Stimulated activated CD4-positive, alpha-beta T cell treated with anti-CD3 and anti-CD28 coated beads, Interleukin-15, amount 100 ng/mL, for 24 hours (primary cell): ENCODE measurements around the gene TTC6.

Experiments used
- DNase-seq: peaks from one replicate; pipeline ENCODE4 v3.0.0-alpha.2; 2020

TTC6 gene

DNA sequence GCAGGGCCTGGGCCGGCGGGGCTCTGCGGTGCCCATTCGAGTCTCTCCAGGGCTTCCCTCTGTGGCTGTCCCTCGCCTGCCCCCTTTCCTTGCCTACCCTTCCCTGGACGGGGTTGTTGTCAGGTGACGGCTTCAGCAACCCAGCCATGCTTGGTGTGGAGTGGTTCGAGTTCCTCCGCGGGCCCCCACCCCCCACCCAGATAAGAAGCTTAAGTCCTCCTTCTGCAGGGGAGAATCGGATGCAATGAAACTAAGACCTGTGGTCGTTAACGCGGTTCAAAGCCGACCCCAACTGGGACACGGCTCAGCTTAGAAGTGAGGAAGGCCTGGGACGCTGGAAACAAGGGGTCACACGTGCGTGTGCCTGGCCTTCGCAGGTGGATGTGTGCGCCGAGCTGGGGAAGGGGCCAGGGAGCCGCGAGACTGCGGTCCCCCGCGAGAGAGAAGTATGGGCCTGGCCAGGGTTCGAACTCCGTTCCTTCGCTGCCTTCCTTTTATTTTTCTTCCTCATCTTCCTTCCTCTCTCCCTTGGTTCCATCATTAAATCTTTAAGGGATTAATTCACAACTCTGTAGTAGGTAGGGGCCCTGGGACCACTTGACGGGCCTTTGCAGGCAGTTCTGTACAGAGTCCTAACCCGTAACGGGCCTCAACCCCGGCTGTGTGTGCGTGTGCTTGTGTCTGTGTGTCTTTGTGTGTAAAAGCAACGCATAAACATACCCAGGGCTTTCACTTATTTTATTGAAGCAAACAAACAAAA lies 3.5 kb downstream of the TTC6 start:
- DNase-seq = no peak

DNA sequence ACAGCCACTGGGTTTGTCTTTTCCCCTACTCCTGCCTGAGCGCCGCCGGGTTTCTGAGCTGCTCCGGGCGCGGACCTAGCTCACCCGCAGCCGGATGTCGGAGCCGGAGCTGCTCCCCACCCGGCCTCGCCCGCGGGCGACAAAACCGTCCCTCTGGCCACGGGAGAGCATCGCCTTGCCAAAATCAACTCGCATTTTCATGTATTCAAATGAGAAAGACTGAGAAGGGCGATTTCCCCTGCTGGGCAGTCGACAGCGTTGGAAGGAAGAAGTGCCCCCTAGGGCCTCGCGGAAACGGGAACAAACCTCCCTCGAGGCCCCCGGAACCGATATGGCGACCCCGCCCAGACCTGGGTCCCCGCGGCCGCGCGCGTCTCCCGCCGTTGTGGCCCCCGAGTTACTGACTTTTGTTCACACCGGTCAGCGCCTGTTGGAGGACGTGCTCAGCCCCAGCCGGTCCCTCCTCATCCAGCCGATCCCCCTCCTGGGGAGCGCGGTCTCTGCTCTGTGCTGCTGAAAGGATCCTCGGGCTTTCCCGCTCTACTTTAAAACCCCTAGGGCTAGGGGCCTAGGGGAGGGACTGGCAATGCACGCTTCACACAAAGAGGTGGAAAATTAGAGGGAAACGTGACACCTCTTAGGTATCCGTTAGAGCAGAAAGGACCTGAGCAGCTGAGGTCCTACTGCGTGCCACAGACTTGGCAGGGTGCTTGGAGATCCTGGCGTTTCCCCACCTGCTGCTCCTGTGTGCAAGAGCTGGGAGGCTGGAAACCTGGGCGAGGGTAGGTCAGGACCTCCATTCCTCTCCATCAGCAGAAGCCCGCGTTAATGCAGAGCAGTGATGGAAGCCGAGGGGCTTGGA lies 4.3 kb downstream of the TTC6 start:
- no peak for DNase-seq

DNA sequence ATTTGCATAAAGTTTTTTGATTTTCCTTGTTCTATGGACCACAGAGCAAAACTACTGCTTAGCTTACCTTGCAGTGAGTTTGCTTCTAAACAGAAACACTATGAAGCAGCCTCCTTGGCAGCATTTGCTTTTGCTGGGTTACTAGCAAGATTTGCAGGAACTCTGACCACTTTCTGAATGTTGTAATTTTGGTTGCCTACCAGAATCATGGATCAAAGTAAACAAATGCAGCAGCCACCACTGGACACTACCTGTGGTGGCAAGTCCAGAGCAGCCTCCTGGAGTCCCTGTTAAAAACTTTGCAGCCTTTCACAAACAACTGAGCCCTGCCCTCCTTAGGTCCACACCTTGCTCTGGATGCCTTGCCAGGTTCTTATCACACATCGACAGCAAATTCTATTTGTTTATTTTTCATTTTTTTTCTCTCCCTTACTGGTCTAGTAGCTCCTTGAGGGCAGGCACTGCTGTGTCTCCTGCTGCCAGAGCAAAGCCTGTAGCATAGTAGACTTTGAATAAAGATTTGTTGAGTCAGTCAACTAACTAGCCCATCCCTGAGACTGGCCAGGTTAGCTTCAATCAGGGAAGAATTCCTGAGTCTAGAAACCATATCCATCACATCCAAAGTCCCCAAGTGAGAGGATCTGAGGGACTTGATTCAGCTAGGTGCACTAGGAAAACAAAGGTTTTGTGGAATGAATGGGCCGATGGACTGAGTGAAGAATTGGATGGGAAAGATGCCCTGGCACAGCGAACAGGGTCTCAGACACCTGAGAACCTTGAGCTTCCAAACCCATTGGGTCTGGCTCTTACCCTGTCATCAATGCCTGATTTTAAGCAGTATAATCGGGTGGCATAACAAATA lies 5.7 kb downstream of the TTC6 start:
- no peak for DNase-seq

DNA sequence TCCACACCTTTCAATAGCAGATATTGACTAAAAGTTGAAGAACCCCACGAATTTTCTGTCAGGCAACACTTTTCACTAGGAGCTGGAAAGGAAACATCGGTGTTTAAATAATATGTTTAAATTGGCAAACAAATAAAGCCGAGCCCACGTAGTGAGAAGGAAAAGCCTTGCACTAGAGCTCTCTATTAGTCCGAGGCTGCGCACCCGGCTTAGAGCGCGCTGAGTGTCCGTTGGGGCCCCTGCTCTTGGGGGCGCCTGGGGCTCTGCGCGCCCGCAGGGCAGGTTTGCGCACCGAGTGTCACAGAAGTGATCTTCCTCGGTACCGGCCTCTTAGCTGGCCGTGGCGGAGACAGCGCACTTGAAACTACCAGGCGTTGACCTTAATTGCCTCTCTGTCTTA lies 6.4 kb downstream of the TTC6 start:
- no peak for DNase-seq

- no peak for DNase-seq
Observed at GRCh38 chr14:37602605-37603453, 7.4 kb downstream of the TTC6 start.

- no peak for DNase-seq
Observed at GRCh38 chr14:37603688-37604251, 8.3 kb downstream of the TTC6 start.

DNA sequence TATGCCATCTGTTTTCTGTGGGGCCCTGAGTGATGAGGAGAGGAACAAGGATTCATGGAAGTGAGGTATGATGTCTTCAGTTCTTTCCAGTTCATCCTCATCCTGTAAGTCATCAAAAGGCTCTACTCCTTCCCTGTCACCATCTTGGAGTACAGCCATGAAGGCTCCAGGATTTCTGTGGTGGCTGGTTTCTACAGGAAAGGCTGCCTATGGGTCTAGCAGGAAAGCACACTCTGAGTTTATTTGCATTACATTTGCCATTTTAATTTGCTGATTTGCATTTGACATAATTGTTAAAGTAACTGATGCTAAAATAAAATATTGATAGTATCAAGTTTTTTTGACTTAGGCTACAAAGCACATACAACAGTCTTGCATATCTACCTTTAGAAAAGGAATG lies 11.2 kb downstream of the TTC6 start:
- DNase-seq = no peak

- no peak for DNase-seq
Observed at GRCh38 chr14:37608649-37609048, 13.2 kb downstream of the TTC6 start.

DNA sequence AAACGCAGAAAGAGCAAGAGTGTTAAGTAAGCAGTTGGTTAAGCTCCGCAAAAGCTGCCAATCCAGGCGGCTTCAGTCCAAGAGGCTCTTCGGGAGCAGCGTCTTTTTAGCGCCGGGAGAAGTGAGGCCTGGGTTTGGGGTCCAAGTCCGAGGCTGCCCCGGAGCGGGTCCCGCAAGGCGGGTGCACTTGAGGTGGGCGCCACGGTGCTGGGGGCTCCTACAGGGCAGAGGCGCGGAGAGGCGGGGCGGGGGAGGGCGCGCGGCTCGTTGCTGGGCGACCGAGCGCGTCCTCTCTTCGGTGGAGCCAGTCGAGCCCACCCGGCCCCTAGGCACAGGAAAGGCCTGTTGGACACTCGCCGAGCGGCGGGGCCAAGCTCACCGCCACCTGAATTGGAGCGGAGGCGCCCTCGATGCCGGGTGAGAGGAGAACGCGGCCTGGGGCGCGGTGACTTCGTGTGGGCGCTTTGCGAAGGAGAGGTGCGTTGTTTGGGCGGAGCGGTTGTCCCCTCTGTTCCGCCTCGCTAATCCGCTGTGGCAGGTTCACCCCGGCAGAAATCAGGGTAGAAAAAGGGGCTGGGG lies 15.6 kb downstream of the TTC6 start:
- no peak for DNase-seq

DNA sequence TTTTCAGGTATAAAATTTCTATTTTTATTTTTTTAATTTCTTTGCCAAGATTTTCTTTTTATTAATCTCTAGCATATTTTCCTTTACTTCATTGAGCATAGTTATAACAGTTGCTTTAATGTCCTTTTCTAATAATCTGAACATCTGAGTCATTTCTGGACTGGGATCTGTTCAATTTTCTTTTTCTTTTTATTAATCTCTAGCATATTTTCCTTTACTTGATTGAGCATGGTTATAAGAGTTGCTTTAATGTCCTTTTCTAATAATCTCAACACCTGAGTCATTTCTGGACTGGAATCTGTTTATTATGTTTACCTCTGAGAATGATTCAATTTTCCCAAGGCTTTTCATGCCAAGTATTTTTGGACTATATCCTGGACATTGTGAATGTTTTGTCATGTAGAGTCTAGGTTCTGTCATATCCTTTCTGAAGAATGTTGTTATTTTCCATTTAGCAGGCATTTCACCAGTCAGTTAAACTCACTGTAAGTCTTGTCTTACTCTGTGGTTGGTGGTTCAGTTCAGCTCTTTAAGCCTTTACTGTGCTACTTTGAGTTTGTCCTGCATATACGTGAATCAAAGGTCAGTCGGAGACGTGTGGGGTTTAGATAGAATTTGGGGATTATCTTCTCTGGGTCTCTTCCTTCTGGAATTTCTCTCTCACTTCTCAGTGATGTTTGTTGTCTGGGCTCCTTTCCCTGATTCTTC lies 20.3 kb downstream of the TTC6 start:
- DNase-seq = no peak

- DNase-seq = no peak
Observed at GRCh38 chr14:37616853-37617252, 21.4 kb downstream of the TTC6 start.

DNA sequence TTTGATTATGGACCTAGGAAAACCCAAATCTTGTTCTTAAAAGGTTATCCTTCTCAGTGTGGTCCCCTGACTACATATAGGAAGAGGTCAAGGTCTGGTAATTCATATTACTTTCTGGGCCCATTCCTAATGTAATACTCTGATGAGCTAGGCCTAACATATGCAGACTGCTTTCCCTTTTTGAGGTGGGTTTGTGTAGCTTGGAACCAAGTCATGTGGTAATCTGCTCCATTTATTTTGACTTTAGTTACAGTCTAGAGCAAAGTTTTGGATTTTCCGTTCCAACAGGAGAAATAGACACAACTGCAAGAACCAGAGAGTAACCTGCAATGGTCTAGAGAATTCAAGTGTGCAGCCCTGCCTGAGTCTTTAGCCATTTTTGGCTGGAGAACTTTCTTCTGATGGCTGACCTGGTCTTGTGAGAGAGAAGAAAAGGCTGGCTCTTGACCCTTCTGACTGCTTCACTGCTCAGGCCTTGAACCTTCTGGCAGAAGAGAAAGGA lies 22.5 kb downstream of the TTC6 start:
- no peak for DNase-seq

GRCh38 chr14:37618498-37619028 lies 23.1 kb downstream of the TTC6 start:
- DNase-seq = no peak

DNA sequence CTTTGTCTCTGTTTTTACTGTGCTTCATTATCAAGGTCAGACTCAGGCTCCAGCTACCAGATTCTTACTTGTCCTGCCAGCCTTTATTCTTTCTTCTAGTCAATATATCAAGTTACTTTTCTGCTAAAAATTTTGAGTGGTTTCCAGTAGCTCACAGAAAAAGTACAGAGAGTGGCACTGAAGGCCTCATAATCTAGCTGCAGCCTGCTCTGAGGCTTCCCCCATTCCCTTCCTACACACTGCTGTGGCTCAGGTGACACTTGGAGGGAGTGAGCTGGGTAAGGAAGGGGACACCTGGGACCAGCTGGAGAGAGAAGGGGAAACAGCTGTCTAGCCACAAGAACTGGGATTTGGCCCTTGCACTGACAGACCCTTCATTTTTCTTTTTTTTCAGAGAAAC lies 25.4 kb downstream of the TTC6 start:
- DNase-seq = no peak

DNA sequence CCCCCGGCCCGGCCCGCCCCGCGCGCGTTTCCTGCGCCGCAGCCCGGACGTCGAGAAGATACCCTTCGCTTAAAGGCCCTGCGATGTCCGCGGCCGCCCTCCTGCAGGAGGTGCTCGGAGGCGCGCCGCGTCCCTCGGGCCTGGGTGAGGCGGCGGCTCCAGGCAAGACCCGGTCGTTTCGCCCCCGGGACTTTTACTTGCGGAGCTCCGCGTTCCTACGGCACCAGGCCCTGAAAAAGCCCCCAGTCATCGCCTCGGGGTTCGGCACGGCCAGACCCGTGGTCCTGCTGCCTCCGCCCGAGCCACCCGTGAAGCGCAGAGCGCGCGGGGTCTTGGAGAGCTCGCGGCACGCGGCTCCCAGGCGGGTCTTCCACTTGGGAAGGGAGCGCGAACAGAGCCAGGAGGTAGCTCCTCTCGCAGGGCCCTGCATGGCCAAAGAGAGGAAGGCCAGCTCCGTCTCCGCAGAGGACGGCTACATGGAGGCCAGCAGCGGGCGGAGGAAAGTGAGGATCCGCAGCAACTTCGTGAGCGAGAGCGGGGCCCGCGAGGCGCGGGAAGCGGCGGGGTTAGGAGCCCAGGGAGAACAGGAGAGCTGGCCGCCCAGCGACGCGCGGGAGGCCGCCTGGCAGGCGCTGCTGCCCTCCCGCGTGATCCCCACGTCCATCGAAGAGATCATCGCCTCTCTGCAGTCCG lies 26.9 kb downstream of the TTC6 start:
- no peak for DNase-seq

DNA sequence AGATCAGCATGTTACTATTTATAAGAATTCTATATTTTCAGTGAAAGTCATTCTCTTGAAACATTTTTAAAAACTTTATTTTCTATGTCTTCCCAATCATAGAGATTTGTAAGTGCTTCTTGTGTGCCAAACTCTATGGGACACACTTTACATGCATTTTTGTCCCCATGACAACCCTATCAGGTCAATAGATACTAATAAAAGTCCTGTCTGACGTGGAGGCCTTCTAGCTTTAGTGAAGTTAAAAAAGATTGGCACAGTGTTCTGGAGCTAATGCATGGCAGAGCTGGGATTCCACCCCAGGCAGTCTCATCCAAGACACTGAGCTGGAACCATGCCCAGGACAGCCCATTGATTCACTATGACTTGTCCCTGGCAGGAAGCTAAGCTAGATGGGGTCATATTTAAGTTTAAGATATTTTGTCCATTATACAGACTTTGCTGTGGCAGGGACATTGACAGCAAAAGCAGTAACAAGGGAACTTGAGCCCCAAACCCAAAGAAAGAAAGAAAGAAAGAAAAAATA lies 28.1 kb downstream of the TTC6 start:
- DNase-seq = no peak

GRCh38 chr14:37623971-37624370 lies 28.5 kb downstream of the TTC6 start:
- DNase-seq = no peak

DNA sequence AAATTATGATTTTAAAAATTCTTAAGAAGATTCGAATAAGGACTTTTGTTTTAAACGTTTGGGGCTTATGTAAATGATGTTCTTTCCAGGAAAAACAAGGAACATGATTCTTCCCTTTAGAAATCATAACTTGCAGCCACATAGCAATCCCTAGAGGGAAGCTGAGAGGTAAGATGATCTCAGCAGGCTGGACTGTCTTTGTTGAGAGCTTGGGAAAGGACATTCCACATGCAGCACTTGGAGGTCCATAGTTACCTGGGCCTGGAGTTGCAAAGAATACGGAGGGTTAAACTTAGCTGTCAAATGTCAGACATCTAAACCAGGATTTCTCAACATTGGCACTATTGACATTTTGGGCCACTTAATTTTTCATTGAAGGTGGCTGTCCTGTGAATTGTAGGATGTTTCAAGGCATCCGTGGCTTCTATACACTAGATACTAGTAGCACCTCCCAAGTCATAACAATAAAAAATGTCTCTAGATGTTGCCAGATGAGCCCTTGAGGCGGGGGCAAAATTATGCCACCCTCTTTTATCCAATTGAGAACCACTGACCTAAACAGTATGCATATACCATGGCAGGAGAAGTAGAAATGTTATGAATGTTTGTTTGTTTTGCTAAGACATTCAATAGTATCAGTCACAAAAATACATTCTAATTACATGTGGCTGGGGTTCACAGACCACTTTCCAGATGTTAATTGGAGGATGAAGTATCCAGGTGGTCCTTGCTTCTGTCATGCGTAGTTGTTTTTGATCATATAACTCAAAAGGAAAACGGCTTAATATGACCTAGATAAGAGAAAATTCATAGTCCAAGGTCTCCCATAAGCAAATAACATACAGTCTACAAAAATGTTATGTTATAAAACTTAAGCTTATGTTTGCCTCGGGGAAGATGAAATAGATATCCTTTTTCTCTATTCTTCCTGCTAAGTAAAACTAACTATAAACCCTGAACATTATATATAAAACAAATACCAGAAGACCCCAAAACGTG lies 30.5 kb downstream of the TTC6 start:
- no peak for DNase-seq
